ENCODE measurements around the gene EPS8L1. TPM values are rescaled to one million over a fixed set of nuclear protein-coding genes. Genes with fewer than 3 reads are reported as not detected.

EPS8L1 gene
- total and polyA plus RNA-seq, 8 donors, result 10.2 to 279 (median 17.5) TPM

DNA sequence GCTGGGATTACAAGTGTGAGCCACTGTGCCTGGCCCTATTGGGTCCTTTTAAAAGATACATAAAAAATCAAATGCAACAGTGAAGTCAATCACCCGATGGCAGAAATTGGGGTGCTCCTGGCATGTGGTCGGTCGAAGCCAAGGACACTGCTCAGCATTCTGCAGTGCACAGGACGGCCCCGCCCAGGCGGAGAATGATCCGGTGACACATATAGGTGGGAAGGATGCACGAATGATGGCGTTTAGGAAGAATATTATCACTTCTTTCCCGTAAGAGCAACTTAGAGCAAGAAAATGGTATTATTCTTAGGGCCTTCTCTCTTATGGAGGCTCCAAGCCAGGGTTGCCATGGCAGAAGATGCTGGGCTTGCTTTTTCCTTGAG lies 34.4 kb upstream of the EPS8L1 start:
- H3K27me3 ChIP-seq, result no peaks in the 10 kb centered on the region
- WGBS, 2 donors, result 90 to 92% methylated on average over 10 of the region's 10 CpGs
- H3K36me3 ChIP-seq, result peaks cover 0 to 19% (median 11%) of the 10 kb centered on the region in 3 donors
- H3K4me1 ChIP-seq, result no peaks in the 10 kb centered on the region
- H3K4me3 ChIP-seq, result no peak overlapping the region
- ATAC-seq, result no peak
- no peak for DNase-seq
- no peak overlapping the region for H3K27ac ChIP-seq
- FAIRE-seq, result no peak
- H3K9me3 ChIP-seq, result no peaks in the 10 kb centered on the region
- no peak for TF ChIP-seq CTCF (IDR thresholded peaks at IDR 0.05)
- intact Hi-C loops (cut with DNase I), result no loop called here

GRCh38 chr19:55041627-55042343 lies 33.9 kb upstream of the EPS8L1 start:
- DNase-seq, result no peak
- Histone ChIP-seq H3K27ac (no peak overlapping the region), H3K36me3 (peaks cover 0 to 23% (median 11%) of the 10 kb centered on the region in 3 donors), H3K4me1 (no peaks in the 10 kb centered on the region), H3K4me3 (no peak overlapping the region), H3K9me3 (no peaks in the 10 kb centered on the region), H3K27me3 (no peaks in the 10 kb centered on the region)
- FAIRE-seq, result no peak
- 86 to 88% methylated on average over 30 of the region's 30 CpGs for WGBS, 2 donors
- intact Hi-C loops (cut with DNase I), result no loop called here
- ATAC-seq, result peak in 1 of 4 donors; percentile 20
- no peak for TF ChIP-seq CTCF (IDR thresholded peaks at IDR 0.05)

- H3K4me1 ChIP-seq, result no peaks in the 10 kb centered on the region
- H3K36me3 ChIP-seq, result peaks cover 3 to 28% (median 16%) of the 10 kb centered on the region in 3 donors
- FAIRE-seq, result no peak
- WGBS, 2 donors, result 86 to 94% methylated on average over 9 of the region's 9 CpGs
- DNase-seq, result no peak
- no peaks in the 10 kb centered on the region for H3K9me3 ChIP-seq
- H3K27ac ChIP-seq, result no peak overlapping the region
- no peak for TF ChIP-seq CTCF (IDR thresholded peaks at IDR 0.05)
- ATAC-seq, result no peak
- no peak overlapping the region for H3K4me3 ChIP-seq
- intact Hi-C loops (cut with DNase I), result no loop called here
- no peaks in the 10 kb centered on the region for H3K27me3 ChIP-seq
Observed at GRCh38 chr19:55042344-55042678, 33.4 kb upstream of the EPS8L1 start.

DNA sequence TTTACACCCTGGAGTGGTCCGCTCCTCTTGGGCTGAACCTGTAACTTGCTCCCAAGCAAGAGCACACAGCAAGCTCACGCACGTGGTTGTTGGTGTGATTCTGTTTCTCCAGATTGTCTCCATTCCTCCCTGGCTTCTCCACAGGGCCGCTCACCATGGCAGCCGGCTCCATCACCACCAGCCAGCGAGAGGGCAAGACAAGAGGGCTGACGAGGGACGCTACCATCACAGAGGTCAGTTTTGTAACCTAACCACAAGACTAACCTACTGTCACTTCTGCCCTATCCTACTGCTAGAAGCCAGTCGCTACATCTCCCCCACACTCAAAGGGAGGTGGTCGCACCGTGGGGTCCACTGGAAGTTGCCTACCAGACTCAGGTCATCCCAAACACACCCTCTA lies 33.0 kb upstream of the EPS8L1 start:
- H3K36me3 ChIP-seq, result peaks cover 3 to 32% (median 20%) of the 10 kb centered on the region in 3 donors
- no peak for DNase-seq
- 69 to 90% methylated on average over 11 of the region's 11 CpGs for WGBS, 2 donors
- TF ChIP-seq CTCF (IDR thresholded peaks at IDR 0.05), result no peak
- ATAC-seq, result no peak
- no peaks in the 10 kb centered on the region for H3K27me3 ChIP-seq
- no peak for FAIRE-seq
- intact Hi-C loops (cut with DNase I), result no loop called here
- H3K9me3 ChIP-seq, result no peaks in the 10 kb centered on the region
- H3K27ac ChIP-seq, result no peak overlapping the region
- H3K4me3 ChIP-seq, result no peak overlapping the region
- no peaks in the 10 kb centered on the region for H3K4me1 ChIP-seq

DNA sequence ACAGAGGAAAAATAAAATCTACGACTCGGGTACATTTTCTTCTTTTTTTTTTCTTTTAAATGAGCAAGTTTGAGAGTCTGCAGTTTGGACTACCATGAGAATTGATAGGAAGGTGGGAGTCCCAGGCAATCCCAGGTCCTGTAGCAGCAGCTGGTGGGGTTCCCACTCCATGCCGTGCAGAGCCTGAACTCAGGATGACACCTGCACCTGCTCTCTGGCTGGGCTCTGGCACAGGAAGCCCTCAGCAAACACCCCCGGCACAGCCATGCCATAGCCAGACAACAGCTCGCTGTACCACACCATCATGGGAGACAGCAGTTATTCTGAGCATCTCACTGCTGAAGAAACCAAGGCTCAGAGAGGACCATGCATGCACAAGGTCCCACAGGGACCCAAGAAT lies 31.4 kb upstream of the EPS8L1 start:
- intact Hi-C loops (cut with DNase I), result no loop called here
- 75 to 76% methylated on average over 5 of the region's 5 CpGs for WGBS, 2 donors
- FAIRE-seq (no peak), ATAC-seq (no peak), DNase-seq (no peak)
- H3K36me3 ChIP-seq, result peaks cover 3 to 43% (median 29%) of the 10 kb centered on the region in 3 donors
- no peak overlapping the region for H3K4me3 ChIP-seq
- no peak overlapping the region for H3K27ac ChIP-seq
- no peaks in the 10 kb centered on the region for H3K9me3 ChIP-seq
- H3K27me3 ChIP-seq, result no peaks in the 10 kb centered on the region
- no peak for TF ChIP-seq CTCF (IDR thresholded peaks at IDR 0.05)
- H3K4me1 ChIP-seq, result no peaks in the 10 kb centered on the region
